Stomach (tissue), 4 donors: ENCODE measurements around the gene TSC22D1.

ENCODE experiments used
- EP300 ChIP-seq: sonication (generic); formaldehyde crosslinking; IDR thresholded peaks from one replicate; pipeline ENCODE4 v1.6.1; 2017; ENCODE audit warnings: antibody characterized with exemption
- POLR2A ChIP-seq, 4 donors: fragments of 450-650 bp; IDR thresholded peaks; one replicate each; pipeline ENCODE4 v1.6.1; 2016; ENCODE audit warnings: antibody characterized with exemption in 4 of 4, control low read depth in 2 of 4, mild to moderate bottlenecking in 1 of 4, moderate library complexity in 1 of 4
- POLR2AphosphoS5 ChIP-seq, 3 donors: sonication (generic); formaldehyde crosslinking; IDR thresholded peaks; one replicate each; pipeline ENCODE4 v1.6.1; 2016; ENCODE audit warnings: antibody characterized with exemption in 3 of 3
- TF ChIP-seq, protein P1 (sequence below), 7 experiments: fragments of 450-650 bp in 4 of 7; fragments of 200-600 bp in 3 of 7; sonication (generic) in 3 of 7; IDR thresholded peaks; one replicate each; pipeline ENCODE4 v1.5.1; 2016 to 2019; ENCODE audit warnings: antibody characterized with exemption in 7 of 7, control low read depth in 2 of 7, mild to moderate bottlenecking in 1 of 7

- no peak for TF ChIP-seq POLR2A (IDR thresholded peaks at IDR 0.05)
- TF ChIP-seq, protein P1, sequence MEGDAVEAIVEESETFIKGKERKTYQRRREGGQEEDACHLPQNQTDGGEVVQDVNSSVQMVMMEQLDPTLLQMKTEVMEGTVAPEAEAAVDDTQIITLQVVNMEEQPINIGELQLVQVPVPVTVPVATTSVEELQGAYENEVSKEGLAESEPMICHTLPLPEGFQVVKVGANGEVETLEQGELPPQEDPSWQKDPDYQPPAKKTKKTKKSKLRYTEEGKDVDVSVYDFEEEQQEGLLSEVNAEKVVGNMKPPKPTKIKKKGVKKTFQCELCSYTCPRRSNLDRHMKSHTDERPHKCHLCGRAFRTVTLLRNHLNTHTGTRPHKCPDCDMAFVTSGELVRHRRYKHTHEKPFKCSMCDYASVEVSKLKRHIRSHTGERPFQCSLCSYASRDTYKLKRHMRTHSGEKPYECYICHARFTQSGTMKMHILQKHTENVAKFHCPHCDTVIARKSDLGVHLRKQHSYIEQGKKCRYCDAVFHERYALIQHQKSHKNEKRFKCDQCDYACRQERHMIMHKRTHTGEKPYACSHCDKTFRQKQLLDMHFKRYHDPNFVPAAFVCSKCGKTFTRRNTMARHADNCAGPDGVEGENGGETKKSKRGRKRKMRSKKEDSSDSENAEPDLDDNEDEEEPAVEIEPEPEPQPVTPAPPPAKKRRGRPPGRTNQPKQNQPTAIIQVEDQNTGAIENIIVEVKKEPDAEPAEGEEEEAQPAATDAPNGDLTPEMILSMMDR (IDR thresholded peaks at IDR 0.05) = no peak
- no peak for TF ChIP-seq POLR2AphosphoS5 (IDR thresholded peaks at IDR 0.05)
- TF ChIP-seq EP300 = no peak
Observed at GRCh38 chr13:44399074-44399473, 177.1 kb downstream of the TSC22D1 start.
